Naive thymus-derived CD4-positive, alpha-beta T cell (primary cell): ENCODE measurements around the gene CEACAM7. TPM values are rescaled to one million over a fixed set of nuclear protein-coding genes. Genes with fewer than 3 reads are reported as not detected.

Experiments
- ATAC-seq: fragments of 150-1000 bp; cut with Tn5 transposase; 2 replicates; pipeline ENCODE4 v1.10.0; 2021; ENCODE audit warnings: mild to moderate bottlenecking, moderate library complexity
- CTCF ChIA-PET: fragments of 350-600 bp; sonication (Branson Sonifier 250); formaldehyde crosslinking; loops from one replicate; lab custom pipeline; 2021; ENCODE audit warnings: antibody characterized with exemption; lab: Charles Lee
- POLR2A ChIA-PET: fragments of 350-600 bp; sonication (Branson Sonifier 250); formaldehyde crosslinking; loops from one replicate; lab custom pipeline; 2021; ENCODE audit warnings: antibody characterized with exemption, inconsistent platforms; lab: Charles Lee
- DNase-seq, 9 donors: peaks; one replicate each; pipeline versions ENCODE4 v3.0.0 to v3.0.0-alpha.2; 2020 to 2022; ENCODE audit warnings: mixed read lengths in 1 of 9
- H3K27ac ChIP-seq: one replicate; pipeline ENCODE4 v1.7.0; 2013; ENCODE audit warnings: mild to moderate bottlenecking, low read depth, low read length, moderate library complexity
- H3K27me3 ChIP-seq, 2 donors: one replicate each; pipeline ENCODE4 v1.7.0; 2013; ENCODE audit warnings: low read length in 2 of 2, mild to moderate bottlenecking in 2 of 2, moderate library complexity in 2 of 2; ENCODE audit not compliant: control insufficient read depth in 2 of 2, insufficient read depth in 2 of 2
- H3K36me3 ChIP-seq, 3 experiments: 1 replicate in 2 of 3; 2 replicates in 1 of 3; pipeline ENCODE4 v1.7.0; 2013; ENCODE audit warnings: low read length in 3 of 3, mild to moderate bottlenecking in 3 of 3, moderate library complexity in 1 of 3; ENCODE audit not compliant: insufficient read depth in 3 of 3, control insufficient read depth in 2 of 3
- H3K4me1 ChIP-seq, 2 donors: one replicate each; pipeline ENCODE4 v1.7.0; 2013; ENCODE audit warnings: low read length in 2 of 2, mild to moderate bottlenecking in 2 of 2, moderate library complexity in 1 of 2; ENCODE audit not compliant: control insufficient read depth in 2 of 2, insufficient read depth in 2 of 2
- H3K4me3 ChIP-seq: 2 replicates; pipeline ENCODE4 v1.7.0; 2013; ENCODE audit warnings: mild to moderate bottlenecking, low read length
- H3K9me3 ChIP-seq, 3 experiments: 1 replicate in 2 of 3; 2 replicates in 1 of 3; pipeline ENCODE4 v1.7.0; 2013; ENCODE audit warnings: low read length in 3 of 3; ENCODE audit not compliant: control insufficient read depth in 2 of 3
- H3K27ac Mint-ChIP-seq, 9 donors: one replicate each; pipeline ENCODE4 v1.8.0; 2020 to 2022; ENCODE audit warnings: mixed read lengths in 9 of 9, mild to moderate bottlenecking in 8 of 9, moderate library complexity in 5 of 9, inconsistent platforms in 2 of 9
- H3K27me3 Mint-ChIP-seq, 5 donors: one replicate each; pipeline ENCODE4 v1.8.0; 2021 to 2022; ENCODE audit warnings: mixed read lengths in 5 of 5, mild to moderate bottlenecking in 1 of 5
- H3K36me3 Mint-ChIP-seq, 5 donors: one replicate each; pipeline ENCODE4 v1.8.0; 2020 to 2022; ENCODE audit warnings: mixed read lengths in 5 of 5, mild to moderate bottlenecking in 3 of 5, inconsistent platforms in 1 of 5
- H3K4me1 Mint-ChIP-seq, 7 donors: one replicate each; pipeline ENCODE4 v1.8.0; 2020 to 2022; ENCODE audit warnings: mixed read lengths in 7 of 7, mild to moderate bottlenecking in 3 of 7, inconsistent platforms in 1 of 7
- H3K4me3 Mint-ChIP-seq, 10 donors: one replicate each; pipeline ENCODE4 v1.8.0; 2020 to 2022; ENCODE audit warnings: mild to moderate bottlenecking in 10 of 10, mixed read lengths in 10 of 10, moderate library complexity in 6 of 10, inconsistent platforms in 2 of 10
- H3K9me3 Mint-ChIP-seq, 11 donors: one replicate each; pipeline ENCODE4 v1.8.0; 2020 to 2022; ENCODE audit warnings: mixed read lengths in 11 of 11, mild to moderate bottlenecking in 4 of 11, inconsistent platforms in 1 of 11, moderate library complexity in 1 of 11
- intact Hi-C, 2 donors: fragments of 100-400 bp; cut with micrococcal nuclease; formaldehyde crosslinking; loops; one replicate each; pipeline ENCODE4 v1.15.1; 2023
- polyA plus RNA-seq, 2 donors: library from polyadenylated mRNA; unstranded; fragments of 300-500 nt; fragmentation: Illumina TruSeq; gene quantifications; one replicate each; pipeline ENCODE4 v1.2.3, GENCODE V29; 2021
- total RNA-seq, 6 experiments: library from RNA in 5 of 6; stranded (reverse) in 5 of 6; gene quantifications; 1 replicate in 5 of 6; 2 replicates in 1 of 6; pipeline ENCODE4 v1.2.3 and lab custom pipeline; 2021 to 2026

CEACAM7 gene
- total and polyA plus RNA-seq, 7 experiments from 2014 or later: not detected

DNA sequence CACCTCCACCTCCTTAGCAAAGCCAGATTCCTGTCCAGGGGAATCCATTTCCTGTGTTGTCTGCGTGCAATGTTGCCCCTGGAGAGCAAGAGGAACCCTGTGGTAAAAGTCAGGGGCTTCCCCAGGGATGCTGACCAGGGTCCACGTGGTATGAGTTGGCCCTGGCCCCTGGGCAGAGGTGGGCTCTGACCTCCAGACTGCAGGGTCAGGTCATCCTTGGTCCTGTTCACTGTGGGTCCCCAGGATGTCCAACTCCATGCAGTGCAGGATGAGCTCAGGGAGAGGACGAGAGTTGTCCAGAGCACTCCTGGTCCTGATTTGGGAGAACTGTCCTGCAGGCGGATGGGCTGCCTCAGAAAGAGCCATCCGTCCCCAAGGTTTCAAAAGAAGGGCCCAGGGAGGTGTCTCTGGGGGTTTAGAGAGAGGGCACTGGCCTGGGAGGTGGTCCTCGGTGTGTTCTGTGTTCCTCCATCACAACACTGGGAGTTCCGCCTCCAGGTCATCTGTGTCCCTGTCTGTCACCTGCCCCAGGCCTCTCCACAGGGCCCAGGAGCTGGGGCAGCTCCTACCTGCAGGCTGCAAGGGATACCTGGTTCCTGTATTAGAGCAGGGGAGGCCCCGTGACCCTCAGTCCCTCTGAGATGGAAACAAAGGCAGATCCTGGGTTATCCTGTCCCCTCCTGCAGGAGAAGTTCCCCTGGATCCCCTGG lies 59.9 kb downstream of the CEACAM7 start:
- no peaks in the 10 kb centered on the region for H3K36me3 ChIP-seq
- H3K4me1 ChIP-seq: no peaks in the 10 kb centered on the region
- no peak overlapping the region for H3K27ac Mint-ChIP-seq
- intact Hi-C loops: no loop called here
- no peak overlapping the region for H3K4me3 ChIP-seq
- H3K9me3 ChIP-seq: peaks cover 0 to 9% (median 0%) of the 10 kb centered on the region in 3 experiments
- H3K27ac ChIP-seq: no peak overlapping the region
- DNase-seq: no peak
- no peak for ATAC-seq
- H3K36me3 Mint-ChIP-seq: peaks cover 0 to 6% (median 3%) of the 10 kb centered on the region in 5 donors
- H3K4me1 Mint-ChIP-seq: peaks cover 0 to 5% (median 0%) of the 10 kb centered on the region in 7 donors
- H3K27me3 Mint-ChIP-seq: peaks cover 11 to 25% (median 23%) of the 10 kb centered on the region in 5 donors
- ChIA-PET POLR2A (no interaction called here), CTCF (interaction anchor here (0.6 kb wide), 1 partner anchor 13 kb away, joined by 3 read pairs; no protein-coding TSS in a partner anchor)
- H3K9me3 Mint-ChIP-seq: peaks cover 3 to 36% (median 8%) of the 10 kb centered on the region in 11 donors
- no peak overlapping the region for H3K4me3 Mint-ChIP-seq
- no peaks in the 10 kb centered on the region for H3K27me3 ChIP-seq

DNA sequence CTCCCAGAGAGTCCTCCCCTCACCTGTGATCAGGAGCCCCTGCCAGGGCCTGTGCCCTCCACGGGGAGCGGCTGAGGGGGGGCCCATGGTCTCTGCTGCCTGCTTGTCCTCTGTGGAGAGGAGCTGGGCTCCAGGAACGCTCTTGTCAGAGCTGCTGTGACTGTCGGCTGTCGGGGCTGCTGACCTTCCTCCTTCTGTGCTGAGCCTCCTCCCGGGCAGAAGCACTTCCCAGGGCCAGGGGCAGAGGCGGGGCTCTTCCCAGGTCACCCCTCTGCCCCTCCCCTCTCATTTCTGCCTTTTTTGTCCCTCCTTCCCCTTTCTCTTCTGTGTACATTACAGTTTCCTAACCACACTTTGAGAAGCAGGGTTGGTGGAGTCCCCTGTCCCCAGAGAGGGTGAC lies 61.2 kb downstream of the CEACAM7 start, which contains the start of gene CEACAM4:
CEACAM4 (minus strand) TSS at position 198 of the 400 bp plus-strand sequence; CDS start at position 87, 111 bp downstream.
- Histone ChIP-seq H3K4me3 (no peak within 1 kb of the TSS), H3K36me3 (no peaks in the 10 kb centered on the region), H3K9me3 (peaks cover 0 to 9% (median 0%) of the 10 kb centered on the region in 3 experiments), H3K4me1 (no peaks in the 10 kb centered on the region), H3K27ac (no peak within 1 kb of the TSS), H3K27me3 (no peaks in the 10 kb centered on the region)
- Mint-ChIP-seq H3K4me3 (no peak within 1 kb of the TSS), H3K27me3 (peaks cover 7 to 25% (median 23%) of the 10 kb centered on the region in 5 donors), H3K4me1 (peaks cover 0 to 8% (median 0%) of the 10 kb centered on the region in 7 donors), H3K36me3 (peaks cover 0 to 6% (median 3%) of the 10 kb centered on the region in 5 donors), H3K9me3 (peaks cover 3 to 27% (median 8%) of the 10 kb centered on the region in 11 donors), H3K27ac (peak within 1 kb of the TSS in 2 of 9 donors; percentile 12 to 50)
- DNase-seq: no peak
- peak; percentile 89 for ATAC-seq
- intact Hi-C loops: no loop called here
- CTCF ChIA-PET: interaction anchor here (0.8 kb wide), 1 partner anchor 15 kb away, joined by 7 read pairs; no protein-coding TSS in a partner anchor
- POLR2A ChIA-PET: interaction anchor here (0.7 kb wide), 1 partner anchor 220 kb away, joined by 3 read pairs; no protein-coding TSS in a partner anchor

DNA sequence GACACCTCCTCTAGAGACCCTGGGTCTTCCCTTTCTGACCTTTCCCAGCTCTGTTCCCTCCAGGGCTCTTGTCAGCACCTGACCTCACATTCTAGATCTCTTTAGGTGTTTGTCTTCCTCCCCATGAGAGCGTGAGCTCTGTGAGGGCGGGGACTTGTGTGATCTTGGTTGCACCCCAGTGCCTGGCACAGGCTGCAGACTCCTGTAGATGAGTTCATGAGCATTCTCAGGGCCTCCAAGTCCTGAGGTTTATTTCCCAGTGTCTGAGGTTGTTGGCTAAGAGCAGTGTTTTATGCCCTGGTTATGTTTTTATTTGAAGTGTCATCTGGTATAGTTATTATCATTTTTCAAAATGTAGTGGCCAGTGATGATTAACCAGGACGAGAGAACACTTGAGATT lies 61.8 kb downstream of the CEACAM7 start:
- peaks cover 0 to 11% (median 0%) of the 10 kb centered on the region in 7 donors for H3K4me1 Mint-ChIP-seq
- H3K27ac ChIP-seq: no peak overlapping the region
- H3K27ac Mint-ChIP-seq: peak overlapping the region in 2 of 9 donors; percentile 12 to 50
- intact Hi-C loops: no loop called here
- peaks cover 7 to 25% (median 19%) of the 10 kb centered on the region in 5 donors for H3K27me3 Mint-ChIP-seq
- H3K9me3 Mint-ChIP-seq: peaks cover 3 to 21% (median 7%) of the 10 kb centered on the region in 11 donors
- ChIA-PET CTCF (interaction anchor here (0.8 kb wide), 1 partner anchor 15 kb away, joined by 7 read pairs; no protein-coding TSS in a partner anchor), POLR2A (no interaction called here)
- H3K4me3 Mint-ChIP-seq: no peak overlapping the region
- H3K36me3 Mint-ChIP-seq: peaks cover 0 to 3% (median 1%) of the 10 kb centered on the region in 5 donors
- H3K36me3 ChIP-seq: no peaks in the 10 kb centered on the region
- H3K4me3 ChIP-seq: no peak overlapping the region
- no peak for DNase-seq
- H3K4me1 ChIP-seq: no peaks in the 10 kb centered on the region
- H3K27me3 ChIP-seq: no peaks in the 10 kb centered on the region
- peaks cover 0 to 9% (median 0%) of the 10 kb centered on the region in 3 experiments for H3K9me3 ChIP-seq
- no peak for ATAC-seq

DNA sequence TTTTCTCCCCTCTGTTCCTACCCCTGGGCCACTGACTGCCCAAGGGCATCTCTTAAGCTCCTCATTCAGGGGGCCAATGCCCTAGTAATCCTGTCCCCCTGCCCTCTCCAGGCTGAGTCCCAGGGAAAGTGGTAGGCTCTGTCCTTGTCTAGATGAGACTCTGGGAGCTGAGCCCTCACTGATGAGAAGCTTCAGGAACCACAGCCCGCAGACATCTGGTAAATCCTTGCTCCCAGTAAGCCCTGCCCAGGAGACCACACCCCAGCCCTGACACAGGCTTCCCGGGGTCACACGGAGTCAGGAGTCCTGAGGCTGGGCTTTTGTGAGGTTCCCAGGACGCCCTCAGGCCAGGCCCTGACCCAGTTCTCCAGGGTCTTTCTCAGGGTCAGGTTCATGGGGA lies 63.1 kb downstream of the CEACAM7 start:
- H3K4me3 Mint-ChIP-seq: no peak overlapping the region
- no peak for DNase-seq
- H3K27me3 Mint-ChIP-seq: peaks cover 7 to 24% (median 18%) of the 10 kb centered on the region in 5 donors
- H3K27ac Mint-ChIP-seq: peak overlapping the region in 1 of 9 donors; percentile 41
- H3K27me3 ChIP-seq: no peaks in the 10 kb centered on the region
- peaks cover 0 to under 1% (median 0%) of the 10 kb centered on the region in 3 experiments for H3K9me3 ChIP-seq
- no peaks in the 10 kb centered on the region for H3K4me1 ChIP-seq
- H3K4me3 ChIP-seq: no peak overlapping the region
- H3K36me3 ChIP-seq: no peaks in the 10 kb centered on the region
- no peaks in the 10 kb centered on the region for H3K36me3 Mint-ChIP-seq
- H3K9me3 Mint-ChIP-seq: peaks cover 0 to 8% (median 1%) of the 10 kb centered on the region in 11 donors
- H3K27ac ChIP-seq: no peak overlapping the region
- no peak for ATAC-seq
- CTCF ChIA-PET: no interaction called here
- peaks cover 0 to 11% (median 0%) of the 10 kb centered on the region in 7 donors for H3K4me1 Mint-ChIP-seq
- POLR2A ChIA-PET: no interaction called here
- intact Hi-C loops: no loop called here

DNA sequence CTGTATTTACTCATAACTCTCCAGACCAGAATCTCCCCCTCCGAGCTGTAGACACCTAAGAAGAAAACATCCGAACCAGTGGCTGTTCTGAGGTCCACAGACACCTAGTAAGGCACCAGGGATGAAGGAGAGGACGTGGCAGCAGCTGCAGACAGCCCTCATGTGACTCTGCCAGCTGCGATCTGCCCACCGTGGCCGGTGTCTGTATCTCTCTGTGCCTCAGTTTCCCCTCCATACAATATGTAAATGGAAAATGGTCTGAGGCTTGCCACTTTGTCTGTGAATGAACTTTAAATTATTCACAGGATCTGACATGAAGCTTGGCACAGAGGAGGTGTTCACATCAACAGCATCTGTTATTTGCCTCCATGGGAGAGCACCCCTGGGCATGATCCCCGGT lies 63.6 kb downstream of the CEACAM7 start:
- DNase-seq: no peak
- no peak overlapping the region for H3K4me3 Mint-ChIP-seq
- intact Hi-C loops: no loop called here
- Histone ChIP-seq H3K4me3 (no peak overlapping the region), H3K4me1 (no peaks in the 10 kb centered on the region), H3K9me3 (no peaks in the 10 kb centered on the region), H3K27ac (no peak overlapping the region), H3K36me3 (no peaks in the 10 kb centered on the region), H3K27me3 (no peaks in the 10 kb centered on the region)
- peaks cover 7 to 24% (median 16%) of the 10 kb centered on the region in 5 donors for H3K27me3 Mint-ChIP-seq
- CTCF ChIA-PET: no interaction called here
- no peak overlapping the region for H3K27ac Mint-ChIP-seq
- POLR2A ChIA-PET: interaction anchor here (0.6 kb wide), 1 partner anchor 417 kb away, joined by 3 read pairs; no protein-coding TSS in a partner anchor
- H3K9me3 Mint-ChIP-seq: peaks cover 0 to 3% (median 0%) of the 10 kb centered on the region in 11 donors
- H3K4me1 Mint-ChIP-seq: peaks cover 0 to 11% (median 0%) of the 10 kb centered on the region in 7 donors
- H3K36me3 Mint-ChIP-seq: no peaks in the 10 kb centered on the region
- ATAC-seq: no peak

DNA sequence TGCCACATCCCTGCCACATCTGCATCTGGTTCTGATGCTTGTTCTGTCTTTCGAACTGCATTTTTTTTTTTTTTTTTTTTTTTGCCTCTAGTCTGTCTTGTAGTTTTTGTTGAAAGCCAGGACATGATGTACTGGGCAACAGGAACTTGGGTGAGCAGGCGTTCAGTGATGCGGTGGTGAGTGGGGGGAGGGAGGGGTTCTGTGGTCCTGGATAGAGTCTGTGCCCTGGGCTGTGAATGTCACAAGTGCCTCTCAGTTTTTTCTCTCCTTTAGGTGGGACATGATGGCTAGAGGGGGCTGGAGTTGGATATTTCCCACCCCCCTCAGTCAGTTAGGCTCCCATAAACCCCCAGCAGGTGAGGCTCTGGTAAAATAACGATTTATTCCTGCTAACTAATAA lies 64.7 kb downstream of the CEACAM7 start:
- Histone ChIP-seq H3K27ac (no peak overlapping the region), H3K27me3 (no peaks in the 10 kb centered on the region), H3K36me3 (no peaks in the 10 kb centered on the region), H3K4me1 (no peaks in the 10 kb centered on the region), H3K4me3 (no peak overlapping the region), H3K9me3 (no peaks in the 10 kb centered on the region)
- Mint-ChIP-seq H3K27ac (peak overlapping the region in 1 of 9 donors; percentile 12), H3K4me3 (peak overlapping the region in 1 of 10 donors; percentile 16), H3K9me3 (no peaks in the 10 kb centered on the region), H3K4me1 (peaks cover 0 to 11% (median 0%) of the 10 kb centered on the region in 7 donors), H3K36me3 (no peaks in the 10 kb centered on the region), H3K27me3 (peaks cover 7 to 19% (median 13%) of the 10 kb centered on the region in 5 donors)
- CTCF ChIA-PET: no interaction called here
- ATAC-seq: no peak
- DNase-seq: no peak
- POLR2A ChIA-PET: no interaction called here
- intact Hi-C loops: no loop called here
